Activated CD8-positive, alpha-beta T cell treated with anti-CD3 and anti-CD28 coated beads for 36 hours (primary cell): ENCODE results near the gene USH1G. TPM values are rescaled to one million over a fixed set of nuclear protein-coding genes. Genes with fewer than 3 reads are reported as not detected.

Experiments used
- ATAC-seq: fragments of 200-7000 bp; cut with Tn5 transposase; one replicate; pipeline ENCODE4 v1.10.0; 2021; ENCODE audit warnings: mild to moderate bottlenecking, moderate library complexity
- CTCF ChIA-PET: fragments of 350-600 bp; sonication (Branson Sonifier 250); formaldehyde crosslinking; loops from one replicate; lab custom pipeline; 2021; ENCODE audit warnings: antibody characterized with exemption; lab: Charles Lee
- POLR2A ChIA-PET: fragments of 350-600 bp; sonication (Branson Sonifier 250); formaldehyde crosslinking; loops from one replicate; lab custom pipeline; 2021; ENCODE audit warnings: antibody characterized with exemption; lab: Charles Lee
- DNase-seq: peaks from one replicate; pipeline ENCODE4 v3.0.0-alpha.2; 2020
- H3K27ac Mint-ChIP-seq: one replicate; pipeline ENCODE4 v1.8.0; 2021; ENCODE audit warnings: mild to moderate bottlenecking, mixed read lengths
- H3K27me3 Mint-ChIP-seq: one replicate; pipeline ENCODE4 v1.8.0; 2021; ENCODE audit warnings: mixed read lengths
- H3K36me3 Mint-ChIP-seq: one replicate; pipeline ENCODE4 v1.8.0; 2021; ENCODE audit warnings: low read depth, mixed read lengths
- H3K4me1 Mint-ChIP-seq: one replicate; pipeline ENCODE4 v1.8.0; 2021; ENCODE audit warnings: low read depth, mixed read lengths
- H3K4me3 Mint-ChIP-seq: one replicate; pipeline ENCODE4 v1.8.0; 2021; ENCODE audit warnings: mild to moderate bottlenecking, moderate library complexity, mixed read lengths
- H3K9me3 Mint-ChIP-seq: one replicate; pipeline ENCODE4 v1.8.0; 2021; ENCODE audit warnings: mixed read lengths
- CTCF ChIP-seq: fragments of 200-600 bp; IDR thresholded peaks from one replicate; pipeline ENCODE4 v1.8.0; 2022; ENCODE audit warnings: antibody characterized with exemption, mild to moderate bottlenecking
- intact Hi-C: fragments of 100-400 bp; cut with micrococcal nuclease; formaldehyde crosslinking; loops from one replicate; pipeline ENCODE4 v1.10.0; 2022
- total RNA-seq, 2 experiments: library from RNA; stranded (reverse); gene quantifications; one replicate each; pipeline ENCODE4 v1.2.3, GENCODE V29; 2021

USH1G gene
- total RNA-seq, 2 experiments from 2014 or later, result not detected

GRCh38 chr17:74954115-74954514 is 31.1 kb upstream of the USH1G start:
- no peak overlapping the region for H3K27ac Mint-ChIP-seq
- H3K27me3 Mint-ChIP-seq, result no peaks in the 10 kb centered on the region
- intact Hi-C loops, result no loop called here
- no peak overlapping the region for H3K4me3 Mint-ChIP-seq
- H3K4me1 Mint-ChIP-seq, result no peaks in the 10 kb centered on the region
- TF ChIP-seq CTCF, result no peak
- ATAC-seq (no peak), DNase-seq (no peak)
- CTCF ChIA-PET, result no interaction called here
- H3K9me3 Mint-ChIP-seq, result no peaks in the 10 kb centered on the region
- no peaks in the 10 kb centered on the region for H3K36me3 Mint-ChIP-seq
- POLR2A ChIA-PET, result interaction anchor here (0.6 kb wide), 1 partner anchor 30 kb away, joined by 3 read pairs; the partner anchor contains the start of gene OTOP2

- DNase-seq (no peak), ATAC-seq (no peak)
- no peak for TF ChIP-seq CTCF
- ChIA-PET CTCF (interaction anchor here (1.2 kb wide), 1 partner anchor 91 kb away, joined by 3 read pairs; no protein-coding TSS in a partner anchor), POLR2A (no interaction called here)
- H3K36me3 Mint-ChIP-seq, result no peaks in the 10 kb centered on the region
- H3K27me3 Mint-ChIP-seq, result no peaks in the 10 kb centered on the region
- no peak overlapping the region for H3K4me3 Mint-ChIP-seq
- no peaks in the 10 kb centered on the region for H3K4me1 Mint-ChIP-seq
- H3K27ac Mint-ChIP-seq, result no peak overlapping the region
- intact Hi-C loops, result no loop called here
- H3K9me3 Mint-ChIP-seq, result no peaks in the 10 kb centered on the region
Measured at GRCh38 chr17:74953134-74953687, 30.2 kb upstream of the USH1G start.

- Mint-ChIP-seq H3K9me3 (no peaks in the 10 kb centered on the region), H3K36me3 (no peaks in the 10 kb centered on the region), H3K4me1 (no peaks in the 10 kb centered on the region), H3K27me3 (no peaks in the 10 kb centered on the region), H3K27ac (no peak overlapping the region), H3K4me3 (no peak overlapping the region)
- ChIA-PET CTCF (interaction anchor here (1.2 to 1.9 kb wide), 2 partner anchors 9 to 90 kb away, joined by 3 to 9 read pairs; no protein-coding TSS in a partner anchor), POLR2A (no interaction called here)
- TF ChIP-seq CTCF, result no peak
- intact Hi-C loops, result no loop called here
- DNase-seq (no peak), ATAC-seq (no peak)
Measured at GRCh38 chr17:74952431-74953133, 29.5 kb upstream of the USH1G start.

GRCh38 chr17:74951680-74952421 is 28.8 kb upstream of the USH1G start:
- no peak overlapping the region for H3K4me3 Mint-ChIP-seq
- H3K4me1 Mint-ChIP-seq, result no peaks in the 10 kb centered on the region
- DNase-seq (no peak), ATAC-seq (no peak)
- CTCF ChIA-PET, result interaction anchor here (1.2 to 1.9 kb wide), 2 partner anchors 9 to 89 kb away, joined by 3 to 9 read pairs; no protein-coding TSS in a partner anchor
- no peak for TF ChIP-seq CTCF
- H3K27me3 Mint-ChIP-seq, result no peaks in the 10 kb centered on the region
- H3K9me3 Mint-ChIP-seq, result no peaks in the 10 kb centered on the region
- no peaks in the 10 kb centered on the region for H3K36me3 Mint-ChIP-seq
- POLR2A ChIA-PET, result no interaction called here
- no peak overlapping the region for H3K27ac Mint-ChIP-seq
- intact Hi-C loops, result no loop called here
